DMS 273 (cell line): ENCODE measurements around the gene PDS5A.
"Not testable (repeated sequence)": the region's sequence is repeated elsewhere in the genome, so short reads cannot be mapped to it uniquely, and the experiment has no call there.

Experiments
- DNase-seq: peaks from one replicate; lab custom pipeline; 2025; ENCODE audit not compliant: unreplicated experiment; lab: John Stamatoyannopoulos, UW

The PDS5A gene

DNA sequence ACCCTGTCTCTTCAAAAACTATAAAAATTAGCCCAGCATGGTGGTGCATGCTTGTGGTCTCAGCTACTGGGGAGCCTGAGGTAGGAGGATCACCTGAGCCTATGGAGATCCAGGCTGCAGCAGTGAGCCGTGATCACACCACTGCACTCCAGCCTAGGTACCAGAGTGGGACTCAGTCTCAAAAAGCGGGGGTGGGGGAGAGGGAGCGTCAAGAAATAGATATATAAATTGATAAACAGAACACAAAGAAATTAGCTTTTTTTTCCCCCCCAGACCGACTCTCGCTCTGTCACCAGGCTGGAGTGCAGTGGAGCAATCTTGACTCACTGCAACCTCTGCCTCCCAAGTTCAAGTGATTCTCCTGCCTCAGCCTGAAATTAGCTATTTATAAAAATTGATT, 14.1 kb downstream of the PDS5A start:
- no peak for DNase-seq

DNA sequence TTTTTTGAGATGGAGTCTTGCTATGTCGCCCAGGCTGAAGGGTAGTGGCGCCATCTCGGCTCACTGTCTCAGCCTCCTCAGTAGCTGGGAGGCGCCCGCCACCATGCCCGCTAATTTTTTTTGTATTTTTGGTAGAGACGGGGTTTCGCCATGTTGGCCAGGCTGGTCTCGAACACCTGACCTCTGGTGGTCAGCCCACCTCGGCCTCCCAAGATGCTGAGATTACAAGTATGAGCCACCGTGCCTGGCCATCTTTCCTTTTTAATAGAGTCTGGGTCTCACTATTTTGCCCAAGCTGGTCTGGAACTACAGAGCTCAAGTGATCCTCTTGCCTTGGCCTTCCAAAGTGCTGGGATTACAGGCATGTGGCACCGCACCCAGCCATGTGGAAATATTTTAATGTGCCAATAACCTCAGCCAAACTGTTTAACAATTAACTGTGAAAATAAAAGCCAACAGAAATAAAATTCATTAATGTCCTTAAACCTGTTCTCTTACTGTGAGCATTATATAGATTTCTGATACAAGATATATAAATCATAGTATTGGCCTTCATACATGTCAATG, 16.3 kb downstream of the PDS5A start:
- no peak for DNase-seq

DNA sequence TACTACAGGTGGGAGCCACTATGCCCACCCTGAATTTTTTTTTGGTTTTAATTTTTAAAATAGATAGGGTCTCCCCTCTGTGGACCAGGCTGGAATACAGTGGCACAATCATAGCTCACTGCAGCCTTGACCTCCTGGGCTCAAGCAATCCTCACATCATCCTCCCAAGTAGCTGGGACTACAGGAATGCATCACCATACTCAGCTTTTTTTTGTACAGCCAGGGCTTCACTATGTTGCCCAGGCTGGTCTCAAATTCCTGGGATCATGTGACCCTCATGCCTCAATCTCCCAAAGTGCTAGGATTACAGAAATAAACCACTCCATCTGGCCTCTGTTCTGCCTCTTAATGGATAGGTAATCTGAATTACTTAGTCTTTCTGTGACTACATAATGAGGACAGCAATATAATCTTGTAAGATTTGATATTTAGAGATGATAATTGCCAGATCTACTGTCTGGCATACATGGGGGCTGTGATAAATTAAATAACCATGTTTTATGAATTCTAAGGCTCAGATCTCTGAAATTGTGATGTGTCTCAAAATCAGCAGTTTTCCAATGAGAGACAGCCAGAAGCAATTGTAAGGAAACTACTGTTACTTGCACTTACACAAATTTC, 26.7 kb downstream of the PDS5A start:
- DNase-seq: no peak

DNA sequence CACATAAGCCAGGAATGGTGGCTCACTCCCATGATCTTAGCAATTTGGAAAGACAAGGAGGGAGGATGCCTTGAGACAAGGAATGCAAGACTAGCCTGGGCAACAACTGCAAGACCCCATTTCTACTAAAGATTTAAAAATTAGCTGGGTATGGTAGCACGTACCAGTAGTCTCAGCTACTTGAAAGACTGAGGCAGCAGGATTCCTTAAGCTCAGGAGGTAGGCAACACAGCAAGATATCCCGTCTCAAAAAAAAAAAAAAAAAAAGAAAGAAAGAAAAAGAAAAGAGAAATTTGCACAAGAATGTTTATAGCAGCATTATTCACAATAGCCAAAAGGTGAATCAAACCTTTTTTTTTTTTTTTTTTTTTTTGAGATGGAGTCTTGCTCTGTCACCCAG, 29.7 kb downstream of the PDS5A start:
- DNase-seq: no peak

DNA sequence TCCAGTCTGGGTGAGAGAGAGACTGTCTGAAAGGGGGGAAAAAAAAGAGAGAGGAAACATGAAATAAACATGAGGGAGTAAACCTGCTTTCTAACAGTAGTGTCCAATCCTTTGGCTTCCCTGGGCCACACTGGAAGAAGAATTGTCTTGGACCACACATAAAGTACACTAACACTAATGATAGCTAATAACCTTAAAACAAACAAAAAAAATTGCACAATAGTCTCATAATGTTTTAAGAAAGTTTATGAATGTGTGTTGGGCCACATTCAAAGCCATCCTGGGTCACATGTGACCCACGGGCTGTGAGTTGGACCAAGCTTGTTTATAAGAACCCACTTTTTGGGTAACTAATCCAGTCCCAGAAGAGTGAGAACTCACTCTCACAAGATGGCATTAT, 30.3 kb downstream of the PDS5A start:
- DNase-seq: no peak

DNA sequence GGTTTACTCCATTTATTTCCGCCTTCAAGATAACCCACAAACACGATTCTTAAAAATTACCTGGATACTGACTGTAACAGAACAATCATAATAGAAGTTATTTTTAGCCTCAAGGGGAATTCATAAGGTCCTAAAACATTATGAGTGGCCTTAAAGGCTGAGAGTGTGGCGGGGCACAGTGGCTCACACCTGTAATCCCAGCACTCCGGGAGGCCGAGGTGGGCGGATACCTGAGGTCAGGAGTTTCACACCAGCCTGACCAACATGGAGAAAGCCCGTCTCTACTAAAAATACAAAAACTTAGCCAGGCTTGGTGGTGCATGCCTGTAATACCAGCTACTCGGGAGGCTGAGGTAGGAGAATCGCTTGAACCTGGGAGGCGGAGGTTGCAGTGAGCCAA, 33.5 kb downstream of the PDS5A start:
- not testable (repeated sequence) for DNase-seq

DNA sequence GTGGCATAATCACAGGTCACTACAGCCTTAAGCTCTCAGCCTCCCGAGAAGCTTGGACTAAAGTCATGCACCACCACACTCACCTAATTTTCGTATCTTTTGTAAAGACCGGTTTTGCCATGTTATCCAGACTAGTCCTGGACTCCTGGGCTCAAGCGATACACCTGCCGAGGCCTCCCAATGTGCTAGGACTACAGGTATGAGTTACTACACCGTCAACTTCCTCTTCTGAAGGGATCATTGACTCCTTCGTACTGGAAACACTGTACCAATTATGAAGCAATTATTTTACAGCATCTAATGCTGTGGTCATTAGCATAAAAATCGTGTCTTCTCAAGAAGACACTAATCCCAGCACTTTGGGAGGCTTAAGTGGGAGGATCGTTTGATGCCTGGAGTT, 35.2 kb downstream of the PDS5A start:
- no peak for DNase-seq

DNA sequence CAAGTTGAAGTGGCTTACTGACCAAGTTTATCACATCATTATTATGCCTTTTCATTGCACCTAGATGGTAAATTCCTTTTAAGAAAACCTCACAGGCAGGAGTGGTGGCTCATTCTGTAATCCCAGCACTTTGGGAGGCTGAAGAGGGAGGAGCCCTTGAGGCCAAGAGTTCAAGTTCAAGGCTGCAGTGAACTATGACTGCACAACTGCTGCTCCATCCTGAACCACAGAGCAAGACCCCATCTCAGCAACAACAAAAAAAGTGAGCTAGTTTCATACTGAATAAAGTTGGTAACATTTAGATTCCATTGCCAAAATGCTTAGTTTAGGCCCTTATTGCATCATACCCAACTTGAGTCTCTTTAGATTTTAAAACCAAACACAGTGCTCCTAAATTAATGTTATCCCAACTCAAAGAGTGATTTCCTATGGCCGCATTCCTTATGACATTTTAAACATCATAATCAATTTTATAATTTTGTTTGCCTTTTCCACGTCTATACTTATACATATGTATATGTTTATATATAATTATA, 36.0 kb downstream of the PDS5A start:
- no peak for DNase-seq

DNA sequence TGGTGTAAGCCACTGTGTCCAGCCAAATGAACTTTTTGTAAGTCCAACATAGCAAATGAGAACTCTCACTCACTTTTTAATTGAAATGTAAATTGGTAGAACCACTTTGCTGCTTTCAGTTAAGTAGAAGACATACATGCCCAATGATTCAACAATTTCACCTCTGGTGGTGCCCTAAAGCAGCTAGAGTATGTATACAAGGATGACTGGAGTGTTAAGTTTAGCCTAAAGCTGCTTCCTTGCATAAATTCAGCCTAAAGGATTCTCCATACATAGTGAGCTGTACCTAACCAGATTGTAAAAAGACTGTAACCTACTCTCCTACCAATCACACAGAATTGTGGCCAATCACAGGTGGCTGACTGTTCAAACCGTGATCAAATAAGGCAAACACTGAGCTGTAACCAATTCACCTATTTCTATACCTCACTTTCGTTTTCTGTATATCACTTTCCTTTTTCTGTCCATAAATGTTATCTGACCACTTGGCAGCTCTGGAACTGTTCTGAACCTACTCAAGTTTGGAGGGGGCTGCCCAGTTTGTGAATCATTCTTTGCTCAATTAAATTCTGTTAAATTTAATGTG, 39.9 kb downstream of the PDS5A start:
- DNase-seq: no peak

DNA sequence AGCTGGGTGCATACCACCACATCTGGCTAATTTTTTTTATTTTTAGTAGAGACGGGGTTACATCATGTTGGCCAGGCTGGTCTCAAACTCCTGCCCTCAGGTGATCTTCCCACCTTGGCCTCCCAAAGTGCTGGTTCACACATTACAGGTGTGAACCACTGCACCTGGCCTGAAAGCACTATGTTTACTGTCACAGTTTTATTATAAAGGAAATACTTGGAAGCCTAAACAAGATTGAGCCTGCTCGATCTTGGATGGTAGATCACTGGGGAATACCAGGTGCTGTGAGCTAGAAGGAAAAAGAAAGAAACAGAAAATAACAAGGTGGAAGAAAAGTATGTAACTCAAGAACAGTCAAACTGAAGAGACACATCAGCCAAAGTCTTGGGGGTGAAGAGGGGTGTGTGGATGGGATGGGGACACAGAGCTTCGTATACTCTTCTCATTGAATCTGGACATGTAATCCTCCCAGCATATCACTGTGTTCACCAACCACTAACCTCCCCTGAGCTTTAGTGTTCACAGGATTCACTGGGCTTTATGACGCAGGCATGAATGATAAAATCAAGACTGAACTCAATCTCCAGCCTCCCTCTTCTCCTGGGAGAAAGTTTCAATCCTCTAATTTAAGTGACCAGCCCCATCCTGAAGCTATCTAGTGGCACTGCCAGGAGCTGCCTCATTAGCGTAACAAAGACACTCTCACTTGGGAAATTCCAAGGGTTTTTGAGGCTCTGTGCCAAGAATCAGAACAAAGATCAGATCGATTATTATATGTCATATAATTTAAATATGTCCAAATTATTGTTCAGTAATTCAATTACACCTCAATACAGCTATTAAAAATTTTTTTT, 40.9 kb downstream of the PDS5A start:
- DNase-seq: no peak

DNA sequence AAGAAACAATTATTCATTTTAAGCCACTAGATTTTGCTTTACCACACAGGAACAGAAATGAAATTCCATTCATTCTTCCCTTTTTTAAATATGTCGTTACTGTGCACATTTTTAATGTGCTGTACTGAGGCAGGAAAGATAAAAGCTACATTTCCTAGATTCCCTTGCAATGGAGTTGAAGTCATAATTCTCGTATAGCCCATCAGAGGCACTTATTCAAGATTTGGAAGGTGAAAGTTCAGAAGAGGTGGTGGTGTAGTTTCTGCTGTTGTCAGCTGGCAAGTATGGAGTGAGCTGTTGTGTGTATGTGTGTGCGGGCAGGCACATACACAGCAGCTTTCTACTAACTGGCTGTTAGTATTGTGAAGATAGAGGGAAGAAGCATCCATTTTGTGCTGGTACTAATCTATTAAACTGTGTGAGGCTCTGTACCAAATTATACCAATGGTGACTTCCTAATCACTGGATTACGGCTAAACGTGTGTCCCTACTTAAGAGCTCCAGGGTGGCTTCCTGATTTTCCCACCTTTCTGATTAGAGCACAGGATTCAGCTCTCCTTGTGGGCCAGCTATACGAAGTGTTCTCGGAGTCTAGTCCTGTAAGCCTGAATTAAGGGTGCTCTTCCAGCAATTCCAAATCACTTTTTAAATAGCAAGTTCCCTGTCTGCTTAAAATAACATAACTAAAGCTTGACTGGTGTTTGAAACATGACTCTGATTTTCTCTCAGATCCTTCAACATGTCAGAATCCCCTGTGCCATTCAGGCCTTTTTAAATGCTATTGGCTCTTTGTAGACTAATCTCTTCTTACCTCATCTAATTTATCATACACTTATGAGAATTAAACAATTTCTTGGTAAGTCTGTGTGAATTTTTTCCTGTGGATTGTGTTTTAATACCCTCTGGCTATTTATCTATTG, 43.8 kb downstream of the PDS5A start:
- no peak for DNase-seq

DNA sequence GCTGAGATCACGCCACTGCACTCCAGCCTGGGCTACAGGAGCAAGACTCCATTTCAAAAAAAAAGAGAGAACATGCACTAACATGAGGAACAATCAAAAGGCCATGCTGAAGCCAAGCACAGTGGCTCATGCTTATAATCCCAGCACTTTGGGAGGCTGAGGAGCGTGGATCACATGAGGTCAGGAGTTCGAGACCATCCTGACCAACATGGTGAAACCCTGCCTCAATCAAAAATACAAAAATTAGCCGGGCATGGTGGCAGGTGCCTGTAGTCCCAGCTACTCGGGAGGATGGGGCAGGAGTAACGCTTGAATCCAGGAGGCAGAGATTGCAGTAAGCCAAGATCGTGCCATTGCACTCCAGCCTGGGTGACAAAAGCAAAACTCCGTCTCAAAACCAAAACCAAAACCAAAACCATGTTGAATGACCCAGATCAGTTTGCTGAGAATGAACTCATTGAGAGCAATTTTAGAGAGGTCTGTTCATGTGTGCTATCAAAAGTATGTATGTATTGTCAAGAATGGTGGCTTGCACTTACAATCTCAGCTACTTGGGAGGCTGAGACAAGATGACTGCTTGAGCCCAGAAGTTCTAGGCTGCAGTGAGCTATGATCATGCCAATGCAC, 44.8 kb downstream of the PDS5A start:
- DNase-seq: no peak

DNA sequence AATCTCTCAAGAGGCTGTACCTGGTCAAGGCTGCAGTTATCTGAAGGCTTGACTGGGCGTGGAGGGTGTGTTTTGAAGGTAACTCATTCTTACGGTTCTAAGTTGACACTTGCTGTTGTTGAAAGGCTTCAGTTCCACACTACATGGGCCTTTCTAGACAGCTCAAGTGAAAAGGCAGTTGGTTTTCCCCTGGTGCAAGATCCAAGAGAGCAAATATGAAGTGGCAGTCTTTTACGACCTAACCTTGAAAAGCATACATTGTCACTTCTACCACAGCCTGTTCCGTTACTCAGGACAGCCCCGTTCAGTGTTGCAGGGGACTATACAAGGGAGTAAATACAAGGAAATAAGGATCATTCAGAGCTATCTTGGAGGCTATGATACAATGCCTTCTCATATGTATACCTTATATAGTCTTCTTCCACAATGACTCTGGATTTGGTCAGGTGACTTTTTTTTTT, 46.2 kb downstream of the PDS5A start:
- no peak for DNase-seq

DNA sequence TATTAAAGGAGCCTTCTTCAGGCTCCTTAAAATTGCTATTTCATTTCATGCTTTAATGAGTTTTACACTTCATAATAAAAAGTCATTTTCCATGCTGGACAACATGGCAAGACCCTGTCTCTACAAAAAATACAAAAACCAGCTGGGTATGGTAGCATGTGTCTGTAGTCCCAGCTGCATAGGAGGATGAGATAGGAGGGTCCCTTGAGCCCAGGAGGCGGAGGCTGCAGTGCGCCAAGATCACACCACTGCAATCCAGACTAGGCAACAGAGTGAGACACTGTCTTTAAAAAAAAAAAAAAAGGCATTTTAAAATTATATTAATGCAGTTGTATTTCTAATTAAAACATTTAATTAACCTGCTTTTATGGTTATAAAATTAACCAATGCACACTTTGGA, 49.2 kb downstream of the PDS5A start:
- no peak for DNase-seq

DNA sequence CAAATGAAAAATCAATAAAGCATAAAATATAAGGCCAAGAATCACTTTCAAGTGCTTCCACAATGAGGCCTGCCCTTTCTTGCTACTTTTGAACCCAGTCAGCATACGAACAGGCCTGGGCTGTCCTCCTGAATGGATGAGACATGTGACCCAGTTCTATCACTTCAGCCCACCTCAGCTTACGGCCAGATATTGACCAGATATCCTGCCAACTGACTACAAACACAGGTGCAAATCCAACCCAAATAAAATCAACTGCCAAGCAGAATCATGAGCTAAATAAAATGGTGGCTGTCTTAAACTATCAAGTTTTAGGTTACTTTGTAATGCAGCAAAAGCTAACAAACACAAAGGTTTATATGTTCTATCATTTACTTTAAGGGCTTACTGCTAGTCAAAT, 53.7 kb downstream of the PDS5A start:
- no peak for DNase-seq

DNA sequence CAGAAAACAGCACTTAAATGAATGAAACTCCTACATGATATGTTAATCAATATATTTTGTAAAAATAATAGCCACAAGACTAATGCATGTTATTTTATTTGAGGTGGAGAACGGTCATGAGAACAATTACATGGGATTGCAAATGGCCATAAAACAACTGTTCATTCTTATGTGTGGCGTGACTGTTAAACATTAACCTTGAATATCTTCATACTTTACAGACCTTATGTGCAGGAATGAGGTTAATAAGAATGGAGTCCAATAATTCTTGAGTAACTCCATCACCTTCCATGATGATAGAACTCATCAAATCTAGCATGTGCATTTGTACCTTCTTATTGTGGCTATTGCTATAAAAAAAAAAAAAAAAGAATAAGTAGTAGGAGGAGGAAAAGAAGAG, 55.3 kb downstream of the PDS5A start:
- DNase-seq: no peak

DNA sequence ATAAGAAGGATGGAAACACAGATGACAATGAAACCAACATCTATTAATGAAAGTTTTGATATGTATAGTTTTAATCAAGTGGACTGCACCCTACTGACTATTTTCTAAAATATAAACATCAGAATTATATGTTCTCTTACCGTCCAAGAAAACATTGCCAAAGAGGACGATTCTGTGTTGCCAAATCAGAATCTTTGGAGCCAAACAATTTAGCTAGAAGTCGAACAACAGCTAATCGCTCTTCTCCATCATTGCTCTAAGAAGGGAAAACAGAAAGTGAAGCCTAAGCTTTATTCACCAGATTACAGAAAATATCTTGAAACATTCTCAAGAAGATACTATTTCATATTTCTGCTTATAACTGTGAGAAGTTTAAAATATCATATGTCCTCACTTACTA, 64.2 kb downstream of the PDS5A start:
- DNase-seq: no peak

DNA sequence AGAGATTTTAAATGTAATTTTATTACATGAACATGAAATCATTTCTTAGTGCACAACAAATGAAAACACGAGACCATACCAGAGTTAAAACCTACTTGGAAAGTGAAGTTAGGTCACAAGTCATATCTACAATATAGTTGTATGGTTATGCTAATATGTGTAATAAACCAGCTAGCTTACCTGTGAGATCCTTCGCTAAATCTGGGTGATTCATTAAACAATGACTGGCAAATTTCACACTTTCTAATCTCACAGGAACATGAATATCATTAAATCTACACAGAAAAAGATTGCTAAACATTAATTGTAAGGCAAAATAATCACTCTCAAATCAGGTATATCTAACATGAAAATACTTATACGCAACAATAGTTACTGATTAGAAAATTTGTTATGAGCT, 67.6 kb downstream of the PDS5A start:
- DNase-seq: no peak

DNA sequence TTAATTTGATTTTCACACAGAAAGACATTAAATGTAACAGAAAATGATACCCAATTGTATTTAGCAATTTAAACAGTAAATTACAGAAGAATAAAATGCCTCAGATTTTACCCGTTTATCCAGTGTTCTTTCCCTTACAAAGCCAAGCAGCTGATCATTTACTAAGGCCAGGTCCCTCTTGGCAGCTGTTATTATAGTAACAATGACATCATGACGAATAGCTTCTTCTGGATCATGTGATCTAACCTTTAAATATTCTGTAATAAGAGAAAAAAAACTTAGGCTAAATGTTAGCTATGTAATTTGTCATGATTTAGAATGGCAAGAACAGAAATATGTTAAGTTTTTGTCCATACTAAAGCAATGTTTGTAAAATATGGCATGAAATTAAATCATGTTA, 69.4 kb downstream of the PDS5A start:
- DNase-seq: peak; percentile 4

DNA sequence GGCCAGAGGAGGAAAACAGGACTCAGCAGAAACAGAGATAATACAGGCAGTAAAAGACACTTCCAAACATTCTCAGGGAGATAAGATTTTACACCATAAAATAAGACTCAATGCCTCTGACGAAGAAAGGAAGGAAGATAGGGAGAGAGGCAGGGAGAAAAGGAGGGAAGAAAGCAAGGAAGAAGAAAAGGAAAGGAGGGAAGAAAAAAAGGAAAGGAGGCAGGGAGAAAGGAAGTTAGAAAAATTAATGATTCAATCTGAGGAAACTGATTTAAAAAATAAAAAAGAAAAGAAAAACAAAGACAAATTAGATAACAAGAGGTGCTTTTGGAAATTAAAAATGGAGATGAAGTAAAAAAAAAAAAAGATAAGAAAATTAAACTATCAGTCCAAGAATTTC, 72.1 kb downstream of the PDS5A start:
- DNase-seq: no peak
